B cell (primary cell): ENCODE measurements around the gene CLIP4.

Experiments
- CTCF ChIP-seq: fragments of 200-600 bp; IDR thresholded peaks from one replicate; pipeline ENCODE4 v1.8.0; 2022; ENCODE audit warnings: antibody characterized with exemption, mild to moderate bottlenecking
- EZH2 ChIP-seq: IDR thresholded peaks from 2 replicates; pipeline ENCODE4 v1.6.1; 2012; ENCODE audit warnings: borderline replicate concordance, low read depth, mild to moderate bottlenecking, moderate library complexity, low read length; ENCODE audit not compliant: insufficient read depth, poor library complexity, severe bottlenecking

GRCh38 chr2:29192526-29192925 is 77.3 kb downstream of the CLIP4 start:
- TF ChIP-seq CTCF (no peak), EZH2 (no peak)
